NK-92 (cell line): Measurements from ENCODE around the gene SLC6A5.

Experiments used
- DNase-seq: peaks from one replicate; lab custom pipeline; 2025; ENCODE audit not compliant: unreplicated experiment; lab: John Stamatoyannopoulos, UW

SLC6A5 gene

GRCh38 chr11:20620988-20621387, 21.6 kb downstream of the SLC6A5 start:
- no peak for DNase-seq

DNA sequence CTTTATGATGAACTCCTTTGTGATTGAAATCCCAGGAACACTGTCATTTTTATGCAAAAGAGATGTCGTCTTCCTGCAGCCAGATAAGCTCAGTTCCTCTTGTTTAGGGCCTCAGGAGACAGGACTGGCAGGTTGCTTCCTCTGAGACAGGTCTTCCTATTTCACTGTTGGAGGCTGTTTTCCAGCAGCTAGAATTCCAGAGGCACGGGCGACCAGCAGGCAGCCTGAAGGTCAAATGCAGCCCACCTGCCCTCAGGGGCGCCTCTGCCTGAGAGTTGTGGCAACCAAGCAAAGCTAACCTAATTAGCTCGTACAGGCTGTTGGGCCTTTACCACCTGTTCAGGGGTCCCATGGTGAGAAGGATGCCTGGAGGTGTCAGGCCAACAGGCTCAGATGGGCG, 22.3 kb downstream of the SLC6A5 start:
- no peak for DNase-seq

GRCh38 chr11:20623252-20623651, 23.8 kb downstream of the SLC6A5 start:
- no peak for DNase-seq

DNA sequence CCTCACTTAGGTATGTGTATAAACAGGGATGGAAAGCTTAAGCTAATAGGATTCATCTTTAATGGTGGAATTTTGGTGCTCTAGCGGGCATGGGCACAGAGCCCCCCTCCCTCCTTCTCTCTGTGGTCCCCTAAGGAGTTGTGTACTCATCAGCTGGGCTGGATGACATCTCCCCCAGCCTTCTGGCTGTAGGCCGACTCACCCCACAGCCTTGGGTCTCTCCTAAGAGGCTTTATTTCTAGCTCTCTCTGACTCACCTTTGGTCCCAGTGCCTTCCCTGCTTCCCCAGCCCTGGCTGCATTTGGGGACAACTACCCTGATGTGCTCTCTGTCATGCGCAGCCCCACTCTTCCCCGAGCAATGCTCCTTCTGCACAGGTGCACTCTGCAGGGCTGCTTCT, 26.9 kb downstream of the SLC6A5 start:
- DNase-seq, result no peak

- DNase-seq, result no peak
Measured at GRCh38 chr11:20627026-20627425, 27.6 kb downstream of the SLC6A5 start.

DNA sequence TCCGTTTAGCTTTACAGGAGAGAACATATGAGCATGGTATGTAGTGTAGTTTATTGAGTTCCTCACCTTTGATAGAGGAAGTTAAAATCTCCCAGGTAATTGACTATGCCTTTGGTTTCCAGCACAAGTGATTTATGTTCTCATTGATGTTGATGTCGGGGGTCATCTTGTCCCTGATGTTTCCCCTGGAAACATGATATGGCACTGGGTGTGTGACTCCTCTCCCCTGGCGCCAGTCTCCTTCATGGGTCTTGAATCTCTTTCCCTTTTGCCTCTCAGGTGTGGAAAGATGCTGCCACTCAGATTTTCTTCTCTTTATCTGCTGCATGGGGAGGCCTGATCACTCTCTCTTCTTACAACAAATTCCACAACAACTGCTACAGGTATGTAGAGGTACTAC, 28.3 kb downstream of the SLC6A5 start:
- no peak for DNase-seq

DNA sequence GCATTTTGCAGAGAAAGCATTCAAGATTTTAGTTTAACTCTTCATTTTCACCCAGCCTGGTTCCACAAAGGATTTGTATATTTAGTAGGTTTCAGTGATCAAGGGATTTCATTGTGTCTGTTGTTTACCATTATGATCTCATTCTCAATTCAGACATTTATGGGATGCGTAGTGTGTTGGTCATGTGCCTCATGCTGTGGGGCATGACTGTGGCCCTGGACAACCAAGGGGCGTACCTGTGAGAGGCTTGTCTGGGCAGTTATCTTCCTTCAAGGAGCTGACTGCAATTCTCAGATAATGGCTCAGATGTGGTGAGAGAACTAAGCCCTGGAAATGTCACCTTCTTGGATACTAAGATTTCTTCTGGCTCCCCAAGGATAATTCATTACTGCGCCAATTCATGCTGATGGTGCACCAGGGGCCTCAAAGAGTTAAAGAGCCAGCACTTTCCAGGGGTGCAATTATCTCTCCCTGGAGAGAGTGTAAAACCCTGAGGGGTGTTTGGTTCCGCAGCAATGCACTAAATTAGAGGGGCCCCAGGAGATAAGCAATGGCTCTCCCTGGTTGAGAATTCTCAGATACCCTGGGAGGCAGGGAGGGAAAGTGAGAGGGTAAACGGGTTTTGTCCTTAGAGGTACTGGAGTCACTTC, 32.2 kb downstream of the SLC6A5 start:
- no peak for DNase-seq

DNA sequence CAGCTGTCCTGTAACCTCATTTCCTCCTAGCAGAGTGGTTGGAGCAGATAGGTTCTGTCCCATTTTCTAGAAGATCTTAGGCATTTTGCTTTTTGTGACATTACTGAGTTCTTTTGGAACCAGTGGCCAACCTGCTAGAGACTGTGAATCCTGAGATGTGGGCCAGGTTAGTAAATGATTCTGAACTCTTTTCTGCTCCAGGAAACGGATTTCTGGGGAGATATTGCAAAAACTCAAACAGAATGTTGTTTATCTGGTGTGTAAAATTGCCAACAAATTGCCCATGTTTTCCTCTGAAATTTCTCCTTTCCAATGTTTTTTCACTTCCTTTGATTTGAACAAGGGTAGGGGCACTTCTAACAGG, 32.7 kb downstream of the SLC6A5 start:
- no peak for DNase-seq

- no peak for DNase-seq
Measured at GRCh38 chr11:20634044-20634443, 34.6 kb downstream of the SLC6A5 start.

- DNase-seq, result no peak
Measured at GRCh38 chr11:20634781-20635180, 35.4 kb downstream of the SLC6A5 start.

GRCh38 chr11:20638074-20638473, 38.7 kb downstream of the SLC6A5 start:
- DNase-seq, result no peak

DNA sequence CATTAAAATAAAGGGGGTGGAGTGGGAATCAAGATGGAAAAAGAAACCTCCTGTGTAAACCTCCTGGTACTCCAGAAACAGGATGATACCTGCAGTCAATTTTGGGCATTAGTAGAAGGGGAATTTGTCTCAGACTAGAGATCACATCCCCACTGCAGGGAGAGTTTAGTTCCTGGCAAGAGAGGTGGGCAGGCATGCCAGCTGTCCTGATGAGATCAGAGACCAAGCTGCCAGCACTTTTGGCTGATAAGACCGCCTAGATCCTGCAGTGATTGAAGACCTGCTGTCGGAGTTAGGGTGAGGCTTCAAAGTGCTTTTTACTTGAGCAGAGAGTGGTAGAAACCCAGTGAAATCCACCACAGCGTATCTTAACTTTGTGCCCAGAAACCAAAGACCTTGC, 40.3 kb downstream of the SLC6A5 start:
- DNase-seq, result no peak

DNA sequence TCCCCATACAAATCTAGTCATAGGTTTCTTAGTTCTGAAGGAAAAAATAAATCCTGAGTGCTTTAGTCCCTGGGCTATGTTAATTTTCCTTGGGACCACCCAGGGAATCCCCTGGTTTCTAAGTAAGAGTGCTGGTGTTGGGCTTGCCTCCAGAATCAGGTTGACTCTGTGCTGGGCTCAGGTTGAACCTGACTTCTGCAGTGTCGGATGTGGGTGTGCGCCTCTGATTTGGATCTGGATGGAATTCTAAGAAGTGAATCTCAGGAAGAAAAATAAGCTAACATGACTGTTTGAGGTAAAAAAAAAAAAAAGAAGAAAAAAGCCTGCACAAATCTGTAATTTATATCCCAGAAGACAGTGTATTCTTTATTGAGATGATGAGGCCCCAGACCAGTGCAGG, 41.0 kb downstream of the SLC6A5 start:
- DNase-seq, result no peak

GRCh38 chr11:20644360-20644759, 45.0 kb downstream of the SLC6A5 start:
- DNase-seq, result no peak

DNA sequence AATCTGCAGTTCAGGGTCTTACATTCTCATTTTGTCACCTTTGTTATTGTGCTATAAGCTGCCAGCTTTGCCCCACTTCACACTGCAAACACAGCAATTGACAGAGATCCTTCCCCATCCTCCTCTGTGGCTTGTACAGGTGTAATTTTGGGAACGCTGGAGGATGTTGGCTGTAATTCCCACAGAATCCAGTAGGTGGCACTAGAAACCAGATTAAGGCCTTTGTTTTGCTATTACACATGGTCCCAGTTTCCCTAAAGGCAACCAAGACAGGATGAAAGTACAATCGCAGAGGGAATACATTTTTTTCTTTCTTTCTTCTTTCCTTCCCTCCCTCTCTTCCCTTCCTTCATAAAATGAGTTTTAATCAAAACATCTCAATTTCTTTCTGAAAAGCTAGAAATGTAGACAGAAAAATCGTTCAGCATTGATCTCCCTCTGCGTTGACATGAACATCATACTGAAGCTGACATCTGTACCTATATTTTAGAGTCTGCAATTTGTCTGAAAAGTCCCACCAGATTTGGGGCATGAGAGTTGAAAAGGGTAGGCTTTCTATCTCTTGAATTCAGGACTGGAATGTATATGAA, 48.7 kb downstream of the SLC6A5 start:
- no peak for DNase-seq

DNA sequence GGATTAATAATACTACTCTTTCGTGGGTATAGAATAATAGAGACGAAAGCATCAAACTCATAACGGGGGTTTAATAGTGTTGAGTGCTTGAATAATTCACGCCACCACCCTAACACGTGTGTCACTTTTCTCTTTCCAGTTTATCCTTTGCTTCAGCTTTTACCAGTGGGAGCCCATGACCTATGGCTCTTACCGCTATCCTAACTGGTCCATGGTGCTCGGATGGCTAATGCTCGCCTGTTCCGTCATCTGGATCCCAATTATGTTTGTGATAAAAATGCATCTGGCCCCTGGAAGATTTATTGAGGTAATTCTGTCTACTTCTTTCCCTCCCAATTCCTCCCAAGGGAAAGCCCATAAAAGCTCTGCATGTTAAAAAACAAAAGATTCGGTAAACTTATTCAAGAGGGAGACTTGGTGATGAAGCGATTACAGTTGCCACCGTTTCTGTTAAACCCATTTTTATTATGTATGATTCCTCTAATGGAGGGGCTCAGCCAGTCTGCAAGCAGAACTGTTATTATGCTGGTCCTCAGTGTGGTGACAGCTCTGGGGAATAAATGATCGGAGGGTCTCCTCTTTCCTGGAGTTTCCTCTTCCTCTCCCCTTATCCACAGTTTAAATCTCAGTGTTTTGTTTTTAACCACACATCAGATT, 52.9 kb downstream of the SLC6A5 start:
- no peak for DNase-seq

DNA sequence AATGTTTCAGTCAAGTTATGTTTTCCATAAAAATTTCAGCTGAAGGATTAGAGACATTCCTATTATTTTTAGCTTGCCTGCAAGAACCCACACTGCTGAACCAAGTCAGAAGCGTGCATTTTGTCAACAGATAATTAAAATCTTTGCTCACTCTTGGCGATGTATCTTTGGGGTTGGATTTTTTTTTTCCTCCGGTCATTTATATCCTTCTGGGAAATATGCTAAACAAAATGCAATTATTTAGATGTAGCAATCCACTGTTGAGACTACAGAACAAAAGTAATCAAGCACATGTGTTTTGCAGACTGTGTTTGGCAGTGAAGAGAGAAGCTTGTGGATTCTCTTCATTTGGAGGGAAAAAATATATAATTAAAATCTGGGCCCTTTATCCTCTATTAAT, 54.6 kb downstream of the SLC6A5 start:
- DNase-seq, result no peak

GRCh38 chr11:20656901-20657300, 57.5 kb downstream of the SLC6A5 start:
- no peak for DNase-seq

DNA sequence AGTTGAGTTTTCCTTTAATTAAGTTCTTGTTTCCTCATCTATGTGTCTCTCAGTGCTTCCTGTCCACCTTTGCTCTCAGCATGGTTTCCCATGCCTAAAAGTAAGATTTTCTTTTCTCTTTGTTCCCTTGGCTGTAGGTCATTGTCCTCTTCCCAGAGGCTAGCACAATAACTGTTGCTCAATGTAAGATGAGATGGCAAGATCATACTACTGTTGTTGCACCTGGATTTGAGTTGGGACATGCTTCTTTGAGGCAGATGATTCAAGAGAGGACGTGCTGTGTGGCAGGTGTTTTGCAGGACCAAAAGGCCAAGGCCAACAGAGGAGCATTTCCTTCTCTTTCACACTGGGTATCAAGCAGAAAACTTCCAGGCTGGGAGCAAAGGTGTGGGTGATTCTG, 58.7 kb downstream of the SLC6A5 start:
- no peak for DNase-seq

GRCh38 chr11:20661445-20661844, 62.0 kb downstream of the SLC6A5 start:
- no peak for DNase-seq

GRCh38 chr11:20661850-20662249, 62.4 kb downstream of the SLC6A5 start:
- DNase-seq, result no peak

GRCh38 chr11:20668131-20668809, 68.9 kb downstream of the SLC6A5 start:
- DNase-seq, result no peak
